Measurements from ENCODE around the gene SAP25. TPM values are rescaled to one million over a fixed set of nuclear protein-coding genes. Genes with fewer than 3 reads are reported as not detected.

SAP25 gene
- total and polyA plus RNA-seq, 2 of the 8 experiments (the other 6 are each of a cell fraction or from before 2014, with no cell fraction given) = 3.6 to 5.8 TPM

DNA sequence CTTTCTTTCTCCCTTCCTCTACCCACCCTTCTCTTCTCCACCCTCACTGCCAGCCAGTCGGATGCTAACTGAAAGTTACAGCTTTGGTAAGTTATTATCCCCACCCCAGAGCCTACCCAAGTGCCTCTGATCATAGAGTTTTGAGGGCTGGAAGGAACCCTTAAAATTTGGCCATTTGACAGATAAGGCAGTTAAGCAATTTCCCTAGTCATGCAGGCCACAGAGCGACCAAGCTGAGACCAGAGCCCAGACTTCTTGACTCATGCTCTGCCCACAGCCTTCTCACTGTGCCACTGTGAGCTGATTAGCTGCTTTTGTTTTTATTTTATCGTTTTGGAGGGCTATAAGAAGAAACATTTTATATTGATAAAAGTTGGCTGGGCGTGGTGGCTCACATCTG lies 17.2 kb downstream of the SAP25 start:
- Histone ChIP-seq H3K4me2 (ENCODE audit: insufficient read depth in 1 of 2, low read depth in 2 of 2, low read length in 2 of 2) (no peak overlapping the region), H2BK5ac (ENCODE audit: low read depth, low read length) (no peak overlapping the region), H3K9ac (replicated peaks in 1 of 4; ENCODE audit: extremely low read depth in 1 of 4, low read depth in 3 of 4, low read length in 3 of 4) (no peak overlapping the region), H3K4me3 (ENCODE audit: extremely low read depth in 1 of 4, insufficient read depth in 2 of 4, low read depth in 3 of 4, low read length in 4 of 4) (no peak overlapping the region), H3K4me1 (replicated peaks in 1 of 4; ENCODE audit: control insufficient read depth in 3 of 4, insufficient read depth in 4 of 4, low read length in 3 of 4) (no peaks in the 10 kb centered on the region), H3K27ac (ENCODE audit: low read depth, low read length) (no peak overlapping the region), H2AK5ac (ENCODE audit: low read depth, low read length) (no peak overlapping the region), H3K27me3 (replicated peaks in 1 of 4; ENCODE audit: control insufficient read depth in 3 of 4, extremely low read depth in 1 of 4, insufficient read depth in 3 of 4, low read length in 3 of 4) (no peaks in the 10 kb centered on the region), H3K23me2 (ENCODE audit: low read depth, low read length) (no peaks in the 10 kb centered on the region), H2BK120ac (replicated peaks; ENCODE audit: low read depth, low read length) (no peak overlapping the region), H3K9me3 (ENCODE audit: insufficient read depth in 2 of 2, low read depth in 1 of 2, low read length in 1 of 2) (no peaks in the 10 kb centered on the region), H3K79me1 (ENCODE audit: low read depth, low read length) (no peaks in the 10 kb centered on the region), H3K23ac (ENCODE audit: insufficient read length) (no peak overlapping the region), H2BK12ac (ENCODE audit: low read depth, low read length) (no peak overlapping the region), H4K20me1 (replicated peaks in 1 of 2; ENCODE audit: control insufficient read depth in 1 of 2, insufficient read depth in 2 of 2, low read length in 2 of 2) (no peaks in the 10 kb centered on the region), H4K8ac (ENCODE audit: extremely low read depth, insufficient read depth, low read length) (no peak overlapping the region), H3K18ac (ENCODE audit: extremely low read depth, low read length) (no peak overlapping the region), H2BK20ac (ENCODE audit: low read length) (no peak overlapping the region), H4K91ac (replicated peaks; ENCODE audit: insufficient read length, low read length) (no peak overlapping the region), H2AFZ (ENCODE audit: low read length) (no peak overlapping the region), H3K36me3 (ENCODE audit: control insufficient read depth in 2 of 4, insufficient read depth in 4 of 4, low read length in 3 of 4) (peaks cover 4 to 15% (median 12%) of the 10 kb centered on the region in 4 experiments; a peak in 5 of 8 replicates), H2BK15ac (ENCODE audit: low read length) (no peak overlapping the region), H3K79me2 (ENCODE audit: control insufficient read depth in 1 of 2, insufficient read depth in 2 of 2, low read length in 2 of 2) (no peaks in the 10 kb centered on the region), H3K14ac (ENCODE audit: insufficient read length) (no peak overlapping the region), H3K4ac (replicated peaks; ENCODE audit: insufficient read length, low read depth, low read length) (no peak overlapping the region), H3K56ac (replicated peaks; ENCODE audit: insufficient read length, low read depth, low read length) (no peak overlapping the region), H4K5ac (ENCODE audit: insufficient read length, low read depth, low read length) (no peak overlapping the region)
- DNase-seq (ENCODE audit: low read depth in 1 of 2, low spot score in 2 of 2) = no peak
- FAIRE-seq = no peak
- POLR2A ChIA-PET (ENCODE audit: partially characterized antibody) = interaction anchor here (0.7 to 1.8 kb wide), 2 partner anchors 11 to 26 kb away, joined by 3 to 4 read pairs; no protein-coding TSS in a partner anchor
- 84% methylated on average over 4 of the region's 4 CpGs; no CpG with 5 or more reads in 1 of the 2 experiments for WGBS, 2 experiments (ENCODE audit: extremely low coverage in 1 of 2, insufficient coverage in 1 of 2, insufficient read length in 1 of 2, insufficient replicate concordance in 2 of 2, low coverage in 1 of 2, low lambda C conversion rate in 2 of 2, missing lambda C conversion rate in 1 of 2)
- CTCF ChIA-PET (ENCODE audit: partially characterized antibody) = interaction anchor here (1.3 to 26.5 kb wide), 6 partner anchors 7 to 96 kb away, joined by 3 to 341 read pairs (median 6); partner anchors contain the start of genes NYAP1 and TSC22D4
- TF ChIP-seq SIRT6 (IDR thresholded peaks at IDR 0.05; ENCODE audit: low read length) (no peak), KDM1A (IDR thresholded peaks at IDR 0.05; ENCODE audit: borderline replicate concordance, low read length) (no peak), RNF2 (IDR thresholded peaks at IDR 0.05; ENCODE audit: borderline replicate concordance, low read depth, low read length, missing control alignments, poor library complexity, severe bottlenecking) (no peak), SUZ12 (IDR thresholded peaks at IDR 0.05; ENCODE audit: low read length) (no peak), HDAC6 (IDR thresholded peaks at IDR 0.05; ENCODE audit: low read depth, low read length) (no peak), POLR2AphosphoS5 (IDR thresholded peaks at IDR 0.05; ENCODE audit: low read depth, low read length) (no peak), BCL11A (IDR thresholded peaks at IDR 0.05; ENCODE audit: low read depth in 2 of 2, low read length in 2 of 2) (no peak), GABPA (IDR thresholded peaks at IDR 0.05; ENCODE audit: borderline replicate concordance, insufficient read depth, low read length) (no peak), SIX5 (IDR thresholded peaks at IDR 0.05; ENCODE audit: low read depth, low read length) (no peak), SP1 (IDR thresholded peaks at IDR 0.05; ENCODE audit: low read depth, low read length) (no peak), POLR2A (IDR thresholded peaks at IDR 0.05; ENCODE audit: control extremely low read depth in 1 of 2, low read depth in 2 of 2, low read length in 2 of 2) (no peak), POU5F1 (IDR thresholded peaks at IDR 0.05; ENCODE audit: low read depth, low read length) (no peak)
- TF ChIP-seq, protein P1, sequence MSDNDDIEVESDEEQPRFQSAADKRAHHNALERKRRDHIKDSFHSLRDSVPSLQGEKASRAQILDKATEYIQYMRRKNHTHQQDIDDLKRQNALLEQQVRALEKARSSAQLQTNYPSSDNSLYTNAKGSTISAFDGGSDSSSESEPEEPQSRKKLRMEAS (IDR thresholded peaks at IDR 0.05) = no peak
- TF ChIP-seq, protein P2, sequence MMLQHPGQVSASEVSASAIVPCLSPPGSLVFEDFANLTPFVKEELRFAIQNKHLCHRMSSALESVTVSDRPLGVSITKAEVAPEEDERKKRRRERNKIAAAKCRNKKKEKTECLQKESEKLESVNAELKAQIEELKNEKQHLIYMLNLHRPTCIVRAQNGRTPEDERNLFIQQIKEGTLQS (IDR thresholded peaks at IDR 0.05; ENCODE audit: insufficient read depth, low read depth, low read length) = no peak
